ENCODE measurements around the gene CHRD.

Gene CHRD

GRCh38 chr3:184381261-184382224, 1.7 kb downstream of the CHRD start:
- CTCF ChIA-PET = interaction anchor here (0.6 to 2.3 kb wide), 3 partner anchors 10 to 132 kb away, joined by 4 to 8 read pairs (median 7); no protein-coding TSS in a partner anchor
- no peak overlapping the region for H3K27ac ChIP-seq
- no peak for DNase-seq (ENCODE audit: low spot score)
- no peak for TF ChIP-seq CTCF (conservative IDR thresholded peaks at IDR 0.05; ENCODE audit: low read depth)
- POLR2A ChIA-PET (ENCODE audit: low non-redundant PET) = no interaction called here

- no peak for DNase-seq (ENCODE audit: low spot score)
- H3K27ac ChIP-seq = no peak overlapping the region
- ChIA-PET POLR2A (ENCODE audit: low non-redundant PET) (no interaction called here), CTCF (no interaction called here)
- TF ChIP-seq CTCF (conservative IDR thresholded peaks at IDR 0.05; ENCODE audit: low read depth) = no peak
These were observed 2.6 kb downstream of the CHRD start for GRCh38 chr3:184382326-184383032.

GRCh38 chr3:184383033-184383740, 3.3 kb downstream of the CHRD start:
- H3K27ac ChIP-seq = no peak overlapping the region
- CTCF ChIA-PET = no interaction called here
- no peak for DNase-seq (ENCODE audit: low spot score)
- TF ChIP-seq CTCF (conservative IDR thresholded peaks at IDR 0.05; ENCODE audit: low read depth) = no peak
- POLR2A ChIA-PET (ENCODE audit: low non-redundant PET) = no interaction called here

GRCh38 chr3:184384342-184384741, 4.5 kb downstream of the CHRD start:
- CTCF ChIA-PET = interaction anchor here (0.9 to 1.4 kb wide), 2 partner anchors 129 to 157 kb away, joined by 3 to 4 read pairs; no protein-coding TSS in a partner anchor
- POLR2A ChIA-PET (ENCODE audit: low non-redundant PET) = no interaction called here
- DNase-seq (ENCODE audit: low spot score) = no peak
- no peak for TF ChIP-seq CTCF (conservative IDR thresholded peaks at IDR 0.05; ENCODE audit: low read depth)
- H3K27ac ChIP-seq = no peak overlapping the region

GRCh38 chr3:184384856-184385422, 5.1 kb downstream of the CHRD start:
- CTCF ChIA-PET = interaction anchor here (0.6 to 1.4 kb wide), 3 partner anchors 47 to 157 kb away, joined by 3 to 4 read pairs (median 4); no protein-coding TSS in a partner anchor
- DNase-seq (ENCODE audit: low spot score) = no peak
- TF ChIP-seq CTCF (conservative IDR thresholded peaks at IDR 0.05; ENCODE audit: low read depth) = no peak
- H3K27ac ChIP-seq = no peak overlapping the region
- POLR2A ChIA-PET (ENCODE audit: low non-redundant PET) = no interaction called here

Measured in RWPE1 (cell line).